ENCODE results near the gene CRABP2.

DNA sequence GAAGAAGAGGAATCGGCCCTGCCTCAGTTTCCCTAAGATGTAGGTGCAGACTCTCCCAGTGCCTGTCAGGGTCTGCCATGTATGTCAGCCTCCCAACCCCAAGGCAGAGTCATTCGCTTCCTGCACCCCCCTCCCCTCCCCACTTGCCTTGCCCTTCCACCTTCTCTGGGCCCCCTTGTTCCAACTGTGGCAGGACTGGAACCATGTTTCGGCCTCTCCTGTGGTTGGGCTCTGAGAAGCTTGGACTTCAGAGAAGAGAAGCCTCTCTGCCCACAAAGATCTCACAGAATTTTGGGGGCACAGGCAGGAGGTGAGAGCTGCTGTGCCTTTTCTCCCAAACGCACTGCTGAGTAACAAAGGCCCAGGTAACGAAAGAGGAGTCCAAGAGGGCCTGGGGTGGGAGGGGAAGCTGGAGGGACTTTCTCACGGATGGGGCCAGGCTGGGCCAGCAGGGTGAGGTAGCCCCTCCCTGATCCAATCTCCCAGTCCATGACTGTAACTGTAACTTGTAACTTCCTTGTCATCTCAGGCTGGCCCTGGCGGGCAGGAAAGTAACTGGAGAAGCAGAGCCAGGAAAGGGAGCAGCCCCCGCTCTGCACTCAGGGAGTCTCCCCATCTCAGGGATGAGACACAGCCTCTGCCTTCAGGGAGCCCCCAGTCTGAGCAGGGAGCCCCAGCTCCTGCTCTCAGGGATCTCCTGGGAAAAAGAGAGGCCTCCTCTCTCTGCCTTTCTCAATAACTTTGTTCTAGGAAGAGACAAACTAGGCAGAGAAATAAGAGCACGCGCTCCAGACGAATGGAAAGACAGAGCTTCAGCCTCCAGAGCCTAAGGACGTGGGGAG is 11.3 kb downstream of the CRABP2 start:
- TF ChIP-seq, protein P1, sequence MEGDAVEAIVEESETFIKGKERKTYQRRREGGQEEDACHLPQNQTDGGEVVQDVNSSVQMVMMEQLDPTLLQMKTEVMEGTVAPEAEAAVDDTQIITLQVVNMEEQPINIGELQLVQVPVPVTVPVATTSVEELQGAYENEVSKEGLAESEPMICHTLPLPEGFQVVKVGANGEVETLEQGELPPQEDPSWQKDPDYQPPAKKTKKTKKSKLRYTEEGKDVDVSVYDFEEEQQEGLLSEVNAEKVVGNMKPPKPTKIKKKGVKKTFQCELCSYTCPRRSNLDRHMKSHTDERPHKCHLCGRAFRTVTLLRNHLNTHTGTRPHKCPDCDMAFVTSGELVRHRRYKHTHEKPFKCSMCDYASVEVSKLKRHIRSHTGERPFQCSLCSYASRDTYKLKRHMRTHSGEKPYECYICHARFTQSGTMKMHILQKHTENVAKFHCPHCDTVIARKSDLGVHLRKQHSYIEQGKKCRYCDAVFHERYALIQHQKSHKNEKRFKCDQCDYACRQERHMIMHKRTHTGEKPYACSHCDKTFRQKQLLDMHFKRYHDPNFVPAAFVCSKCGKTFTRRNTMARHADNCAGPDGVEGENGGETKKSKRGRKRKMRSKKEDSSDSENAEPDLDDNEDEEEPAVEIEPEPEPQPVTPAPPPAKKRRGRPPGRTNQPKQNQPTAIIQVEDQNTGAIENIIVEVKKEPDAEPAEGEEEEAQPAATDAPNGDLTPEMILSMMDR (conservative IDR thresholded peaks at IDR 0.05; ENCODE audit: low read depth, low read length) = no peak
- TF ChIP-seq MAFK (IDR thresholded peaks at IDR 0.05; ENCODE audit: low read depth, low read length) (no peak), SMC3 (IDR thresholded peaks at IDR 0.05; ENCODE audit: low read depth, low read length) (no peak), CHD1 (IDR thresholded peaks at IDR 0.05; ENCODE audit: low read depth, low read length) (no peak), POLR2A (IDR thresholded peaks at IDR 0.05; ENCODE audit: low read depth, low read length) (no peak), MXI1 (IDR thresholded peaks at IDR 0.05; ENCODE audit: borderline replicate concordance, low read depth, low read length) (no peak), RAD21 (IDR thresholded peaks at IDR 0.05; ENCODE audit: low read length) (no peak), CEBPB (IDR thresholded peaks at IDR 0.05; ENCODE audit: low read depth, low read length) (no peak), FOS (IDR thresholded peaks at IDR 0.05; ENCODE audit: low read depth, low read length) (no peak), RCOR1 (IDR thresholded peaks at IDR 0.05; ENCODE audit: insufficient replicate concordance, low read length) (no peak)
- TF ChIP-seq, protein P2, sequence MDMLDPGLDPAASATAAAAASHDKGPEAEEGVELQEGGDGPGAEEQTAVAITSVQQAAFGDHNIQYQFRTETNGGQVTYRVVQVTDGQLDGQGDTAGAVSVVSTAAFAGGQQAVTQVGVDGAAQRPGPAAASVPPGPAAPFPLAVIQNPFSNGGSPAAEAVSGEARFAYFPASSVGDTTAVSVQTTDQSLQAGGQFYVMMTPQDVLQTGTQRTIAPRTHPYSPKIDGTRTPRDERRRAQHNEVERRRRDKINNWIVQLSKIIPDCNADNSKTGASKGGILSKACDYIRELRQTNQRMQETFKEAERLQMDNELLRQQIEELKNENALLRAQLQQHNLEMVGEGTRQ (IDR thresholded peaks at IDR 0.05; ENCODE audit: low read depth, low read length) = no peak
- TF ChIP-seq, protein P3, sequence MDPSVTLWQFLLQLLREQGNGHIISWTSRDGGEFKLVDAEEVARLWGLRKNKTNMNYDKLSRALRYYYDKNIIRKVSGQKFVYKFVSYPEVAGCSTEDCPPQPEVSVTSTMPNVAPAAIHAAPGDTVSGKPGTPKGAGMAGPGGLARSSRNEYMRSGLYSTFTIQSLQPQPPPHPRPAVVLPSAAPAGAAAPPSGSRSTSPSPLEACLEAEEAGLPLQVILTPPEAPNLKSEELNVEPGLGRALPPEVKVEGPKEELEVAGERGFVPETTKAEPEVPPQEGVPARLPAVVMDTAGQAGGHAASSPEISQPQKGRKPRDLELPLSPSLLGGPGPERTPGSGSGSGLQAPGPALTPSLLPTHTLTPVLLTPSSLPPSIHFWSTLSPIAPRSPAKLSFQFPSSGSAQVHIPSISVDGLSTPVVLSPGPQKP (IDR thresholded peaks at IDR 0.05; ENCODE audit: borderline replicate concordance, low read depth, low read length) = no peak
